BE2C (cell line): ENCODE results near the gene CDHR1.

Experiments used
- DNase-seq: peaks from one replicate; pipeline ENCODE4 v3.0.0-alpha.2; 2020
- H3K27me3 ChIP-seq: fragments of 250-450 bp; sonication (Bioruptor Pico); 2 replicates; pipeline ENCODE4 v1.5.1; 2020; ENCODE audit warnings: mild to moderate bottlenecking
- H3K36me3 ChIP-seq: fragments of 250-450 bp; sonication (Bioruptor Pico); 2 replicates; pipeline ENCODE4 v1.5.1; 2020; ENCODE audit warnings: mild to moderate bottlenecking
- H3K4me1 ChIP-seq: fragments of 250-450 bp; sonication (Bioruptor Pico); 2 replicates; pipeline ENCODE4 v1.5.1; 2020
- H3K4me3 ChIP-seq: 2 replicates; pipeline ENCODE4 v1.5.1; 2011; ENCODE audit warnings: low read depth, low read length
- H3K9me3 ChIP-seq: fragments of 250-450 bp; sonication (Bioruptor Pico); 2 replicates; pipeline ENCODE4 v1.5.1; 2020
- CTCF ChIP-seq: IDR thresholded peaks from 2 replicates; pipeline ENCODE4 v1.5.1; 2012; ENCODE audit warnings: mild to moderate bottlenecking, low read depth, low read length

The CDHR1 gene

GRCh38 chr10:84202349-84202748 is 8.0 kb downstream of the CDHR1 start:
- Histone ChIP-seq H3K36me3 (no peaks in the 10 kb centered on the region), H3K9me3 (no peaks in the 10 kb centered on the region), H3K27me3 (no peaks in the 10 kb centered on the region), H3K4me1 (no peaks in the 10 kb centered on the region), H3K4me3 (no peak overlapping the region)
- DNase-seq: no peak
- no peak for TF ChIP-seq CTCF

DNA sequence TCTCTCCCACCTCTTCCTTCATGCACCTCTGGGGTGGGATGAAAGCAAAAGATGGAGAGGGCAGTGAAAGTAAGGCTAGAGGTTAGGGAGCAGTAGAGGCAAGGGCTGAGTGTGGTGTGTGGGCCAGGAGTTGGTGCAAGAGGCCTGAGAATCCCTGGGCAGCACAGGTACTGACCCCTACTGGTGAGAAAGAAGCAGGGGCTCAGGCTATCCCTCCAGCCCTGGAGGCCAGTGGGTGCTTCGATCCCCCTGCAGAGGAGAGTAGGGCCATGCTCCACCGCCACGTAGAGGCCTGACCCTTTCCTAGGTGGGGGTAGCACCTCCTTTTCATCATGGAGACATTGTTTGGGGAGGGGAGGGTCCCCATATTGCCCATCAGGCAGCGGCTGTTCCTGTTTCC is 9.8 kb downstream of the CDHR1 start:
- Histone ChIP-seq H3K9me3 (no peaks in the 10 kb centered on the region), H3K4me1 (no peaks in the 10 kb centered on the region), H3K27me3 (no peaks in the 10 kb centered on the region), H3K36me3 (no peaks in the 10 kb centered on the region), H3K4me3 (no peak overlapping the region)
- peak; percentile 46 for TF ChIP-seq CTCF
- DNase-seq: no peak

- Histone ChIP-seq H3K4me1 (no peaks in the 10 kb centered on the region), H3K36me3 (no peaks in the 10 kb centered on the region), H3K9me3 (no peaks in the 10 kb centered on the region), H3K27me3 (no peaks in the 10 kb centered on the region), H3K4me3 (no peak overlapping the region)
- TF ChIP-seq CTCF: no peak
- no peak for DNase-seq
Measured at GRCh38 chr10:84204610-84205009, 10.3 kb downstream of the CDHR1 start.

DNA sequence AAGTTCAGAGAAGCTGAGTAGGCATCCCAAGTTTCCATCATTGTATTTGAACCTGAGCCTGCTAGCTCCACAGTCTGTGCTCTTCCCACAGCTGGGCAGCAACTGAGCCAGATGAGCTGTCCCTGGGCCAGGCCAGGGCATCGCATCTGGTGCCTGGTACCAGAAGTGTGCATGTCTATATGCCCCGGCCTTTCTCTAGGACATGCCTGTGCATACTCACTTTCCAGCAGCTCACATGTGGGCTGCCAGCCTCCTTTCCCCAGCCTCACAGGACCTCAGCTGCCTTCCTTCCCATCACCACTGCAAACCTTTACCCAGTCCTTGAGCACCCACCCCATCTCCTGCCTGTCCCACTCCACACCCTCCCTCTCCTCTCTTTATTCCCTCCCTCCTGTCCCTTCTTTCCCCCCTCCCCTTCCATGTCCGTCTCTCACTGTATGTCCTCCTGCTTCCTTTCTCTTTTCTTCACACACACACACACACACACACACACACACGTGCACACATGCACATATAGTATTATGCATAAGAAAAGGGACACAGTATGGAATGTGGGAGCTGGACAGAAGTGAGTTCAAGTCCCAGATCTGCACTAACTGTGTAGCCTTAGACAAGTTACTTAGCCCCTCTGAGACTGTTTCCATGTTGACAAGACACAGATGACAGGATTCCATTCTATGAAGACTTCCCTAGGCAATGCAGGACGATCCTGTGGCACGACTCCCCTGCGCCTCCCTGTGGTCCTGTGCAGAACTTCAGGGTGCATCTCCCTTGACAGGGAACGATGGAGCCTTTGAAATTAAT is 10.9 kb downstream of the CDHR1 start:
- TF ChIP-seq CTCF: peak; percentile 92
- H3K4me1 ChIP-seq: no peaks in the 10 kb centered on the region
- no peak overlapping the region for H3K4me3 ChIP-seq
- no peaks in the 10 kb centered on the region for H3K27me3 ChIP-seq
- H3K9me3 ChIP-seq: no peaks in the 10 kb centered on the region
- peak; percentile 67 for DNase-seq
- H3K36me3 ChIP-seq: no peaks in the 10 kb centered on the region

- Histone ChIP-seq H3K36me3 (no peaks in the 10 kb centered on the region), H3K27me3 (no peaks in the 10 kb centered on the region), H3K9me3 (no peaks in the 10 kb centered on the region), H3K4me3 (no peak overlapping the region), H3K4me1 (no peaks in the 10 kb centered on the region)
- no peak for TF ChIP-seq CTCF
- DNase-seq: no peak
Measured at GRCh38 chr10:84205853-84206525, 11.7 kb downstream of the CDHR1 start.

DNA sequence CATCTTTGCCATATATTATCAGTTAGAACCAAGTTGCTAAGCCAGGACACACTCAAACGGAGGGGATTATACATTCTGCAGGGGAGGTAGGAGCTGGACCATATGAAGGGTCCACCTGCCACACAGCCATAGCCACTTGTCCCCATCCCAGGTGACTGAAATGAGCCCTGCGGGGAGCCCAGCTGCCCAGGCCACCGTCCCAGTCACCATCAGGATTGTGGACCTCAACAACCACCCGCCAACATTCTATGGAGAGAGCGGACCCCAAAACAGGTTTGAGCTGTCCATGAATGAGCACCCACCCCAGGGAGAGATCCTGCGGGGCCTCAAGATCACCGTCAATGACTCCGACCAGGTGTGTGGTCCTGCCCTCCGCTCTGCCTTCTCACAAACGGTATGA is 13.7 kb downstream of the CDHR1 start:
- no peaks in the 10 kb centered on the region for H3K27me3 ChIP-seq
- no peak overlapping the region for H3K4me3 ChIP-seq
- no peaks in the 10 kb centered on the region for H3K4me1 ChIP-seq
- H3K9me3 ChIP-seq: no peaks in the 10 kb centered on the region
- no peak for DNase-seq
- TF ChIP-seq CTCF: no peak
- no peaks in the 10 kb centered on the region for H3K36me3 ChIP-seq
